CD14-positive monocyte (primary cell): ENCODE data around the gene LUZP2. TPM values are rescaled to one million over a fixed set of nuclear protein-coding genes. Genes with fewer than 3 reads are reported as not detected.

Experiments
- DNase-seq, 3 donors: peaks; one replicate each; pipeline ENCODE4 v3.0.0-alpha.2; 2011 to 2022
- H2AFZ ChIP-seq: 2 replicates; pipeline ENCODE4 v1.6.0; 2012; ENCODE audit warnings: mild to moderate bottlenecking, low read depth, low read length, inconsistent platforms; ENCODE audit not compliant: insufficient read depth, poor library complexity, severe bottlenecking
- H3K27ac ChIP-seq, 2 donors: 1 replicate in 1 of 2; 2 replicates in 1 of 2; pipeline ENCODE4 v1.5.1; 2012 to 2013; ENCODE audit warnings: low read length in 2 of 2, control low read depth in 1 of 2, inconsistent platforms in 1 of 2, low read depth in 1 of 2, mild to moderate bottlenecking in 1 of 2
- H3K27me3 ChIP-seq, 2 donors: one replicate each; pipeline versions ENCODE4 v1.6.0 to v1.6.1; 2011 to 2013; ENCODE audit warnings: low read length in 2 of 2; ENCODE audit not compliant: control insufficient read depth in 2 of 2, insufficient read depth in 2 of 2
- H3K36me3 ChIP-seq, 2 donors: replicated peaks in 1 of 2; 1 replicate in 1 of 2; 2 replicates in 1 of 2; pipeline versions ENCODE4 v1.5.1 to v1.6.1; 2012 to 2013; ENCODE audit warnings: low read length in 2 of 2, control low read depth in 1 of 2, inconsistent platforms in 1 of 2, mild to moderate bottlenecking in 1 of 2; ENCODE audit not compliant: insufficient read depth in 2 of 2, control insufficient read depth in 1 of 2
- H3K4me1 ChIP-seq, 2 donors: 1 replicate in 1 of 2; 2 replicates in 1 of 2; pipeline versions ENCODE4 v1.5.1 to v1.6.1; 2012 to 2013; ENCODE audit warnings: low read length in 2 of 2, control low read depth in 1 of 2, inconsistent platforms in 1 of 2, mild to moderate bottlenecking in 1 of 2, moderate library complexity in 1 of 2; ENCODE audit not compliant: insufficient read depth in 2 of 2, control insufficient read depth in 1 of 2
- H3K4me2 ChIP-seq: replicated peaks from 2 replicates; pipeline ENCODE3; 2012; ENCODE audit warnings: low read length, moderate library complexity, mild to moderate bottlenecking; ENCODE audit not compliant: poor library complexity, severe bottlenecking; ENCODE audit errors: extremely low read depth
- H3K4me3 ChIP-seq, 3 experiments: fragments of 200-600 bp in 1 of 3; sonication (generic) in 1 of 3; replicated peaks in 1 of 3; 1 replicate in 2 of 3; 2 replicates in 1 of 3; pipeline ENCODE4 v1.5.1; 2011 to 2013; ENCODE audit warnings: low read length in 3 of 3, mild to moderate bottlenecking in 3 of 3, control low read depth in 2 of 3, low read depth in 2 of 3, inconsistent platforms in 1 of 3, moderate library complexity in 1 of 3
- H3K79me2 ChIP-seq: 2 replicates; pipeline ENCODE4 v1.6.0; 2012; ENCODE audit warnings: mild to moderate bottlenecking, control low read depth, inconsistent platforms, low read length, moderate library complexity; ENCODE audit not compliant: insufficient read depth
- H3K9ac ChIP-seq: 2 replicates; pipeline ENCODE4 v1.6.0; 2017; ENCODE audit warnings: low read length, mild to moderate bottlenecking; ENCODE audit not compliant: insufficient read depth, poor library complexity, severe bottlenecking
- H3K9me3 ChIP-seq, 2 donors: replicated peaks in 1 of 2; 1 replicate in 1 of 2; 2 replicates in 1 of 2; pipeline versions ENCODE4 v1.5.1 to v1.6.1; 2012 to 2013; ENCODE audit warnings: low read length in 2 of 2, control low read depth in 1 of 2; ENCODE audit not compliant: control insufficient read depth in 1 of 2, insufficient read depth in 1 of 2
- H4K20me1 ChIP-seq: 2 replicates; pipeline ENCODE4 v1.6.0; 2012; ENCODE audit warnings: mild to moderate bottlenecking, low read length, control low read depth, moderate library complexity; ENCODE audit not compliant: insufficient read depth
- H3K27ac Mint-ChIP-seq, 7 donors: one replicate each; pipeline ENCODE4 v1.8.0; 2020; ENCODE audit warnings: mild to moderate bottlenecking in 7 of 7, mixed read lengths in 7 of 7, moderate library complexity in 6 of 7, inconsistent platforms in 2 of 7
- H3K27me3 Mint-ChIP-seq, 3 donors: one replicate each; pipeline ENCODE4 v1.8.0; 2021 to 2022; ENCODE audit warnings: low read depth in 3 of 3, mild to moderate bottlenecking in 3 of 3, mixed read lengths in 3 of 3, moderate library complexity in 3 of 3, inconsistent platforms in 1 of 3
- H3K36me3 Mint-ChIP-seq, 2 donors: one replicate each; pipeline ENCODE4 v1.8.0; 2020; ENCODE audit warnings: mixed read lengths in 2 of 2, inconsistent platforms in 1 of 2, mild to moderate bottlenecking in 1 of 2
- H3K4me1 Mint-ChIP-seq: one replicate; pipeline ENCODE4 v1.8.0; 2020; ENCODE audit warnings: mild to moderate bottlenecking, mixed read lengths
- H3K4me3 Mint-ChIP-seq, 2 donors: one replicate each; pipeline ENCODE4 v1.8.0; 2020; ENCODE audit warnings: mild to moderate bottlenecking in 2 of 2, mixed read lengths in 2 of 2, moderate library complexity in 1 of 2
- H3K9me3 Mint-ChIP-seq, 7 donors: one replicate each; pipeline ENCODE4 v1.8.0; 2020 to 2022; ENCODE audit warnings: mixed read lengths in 7 of 7, mild to moderate bottlenecking in 6 of 7, moderate library complexity in 6 of 7, inconsistent platforms in 2 of 7
- CTCF ChIP-seq: fragments of 200-600 bp; IDR thresholded peaks from one replicate; pipeline ENCODE4 v1.8.0; 2022; ENCODE audit warnings: antibody characterized with exemption, mild to moderate bottlenecking
- WGBS: methylation state at CpG from one replicate; pipeline ENCODE4 v1.1.5; 2013; ENCODE audit warnings: missing lambda C conversion rate; ENCODE audit not compliant: insufficient coverage; 5-methylcytosine and 5-hydroxymethylcytosine counted together
- intact Hi-C, 2 donors: fragments of 100-400 bp; cut with micrococcal nuclease; formaldehyde crosslinking; loops; one replicate each; pipeline versions ENCODE4 v1.15.0 to v1.15.1; 2023
- polyA plus RNA-seq, 3 donors: library from polyadenylated mRNA; depleted of rRNA in 1 of 3; unstranded in 2 of 3; stranded (reverse) in 1 of 3; fragments of 300-500 nt in 2 of 3; fragments of >200 nt in 1 of 3; fragmentation: Illumina TruSeq in 2 of 3; gene quantifications; 1 replicate in 2 of 3; 2 replicates in 1 of 3; pipeline ENCODE4 v1.2.3, GENCODE V29; 2012 to 2021

The LUZP2 gene
- polyA plus RNA-seq, 3 donors, result not detected

GRCh38 chr11:24819863-24820434, 323.1 kb downstream of the LUZP2 start:
- Mint-ChIP-seq H3K36me3 (no peaks in the 10 kb centered on the region), H3K9me3 (peaks cover 0 to 3% (median 0%) of the 10 kb centered on the region in 7 donors), H3K4me3 (no peak overlapping the region), H3K4me1 (peaks cover 3% of the 10 kb centered on the region), H3K27me3 (no peaks in the 10 kb centered on the region), H3K27ac (no peak overlapping the region)
- Histone ChIP-seq H4K20me1 (no peaks in the 10 kb centered on the region), H3K27ac (no peak overlapping the region), H3K9me3 (no peaks in the 10 kb centered on the region), H3K27me3 (no peaks in the 10 kb centered on the region), H3K4me1 (no peaks in the 10 kb centered on the region), H3K4me3 (no peak overlapping the region), H3K79me2 (no peaks in the 10 kb centered on the region), H3K4me2 (no peak overlapping the region), H3K36me3 (no peaks in the 10 kb centered on the region), H3K9ac (no peak overlapping the region), H2AFZ (no peak overlapping the region)
- intact Hi-C loops, result no loop called here
- DNase-seq, result no peak
- no peak for TF ChIP-seq CTCF
- WGBS, result 61% methylated on average over 3 of the region's 4 CpGs

GRCh38 chr11:24820541-24820940, 323.7 kb downstream of the LUZP2 start:
- DNase-seq, result no peak
- H3K9me3 ChIP-seq, result no peaks in the 10 kb centered on the region
- no peak overlapping the region for H3K27ac Mint-ChIP-seq
- no peaks in the 10 kb centered on the region for H3K79me2 ChIP-seq
- no peak overlapping the region for H3K27ac ChIP-seq
- peaks cover 0 to 6% (median 0%) of the 10 kb centered on the region in 7 donors for H3K9me3 Mint-ChIP-seq
- H3K36me3 ChIP-seq, result no peaks in the 10 kb centered on the region
- WGBS, result 40% methylated on average over 1 of the region's 1 CpG
- H3K36me3 Mint-ChIP-seq, result no peaks in the 10 kb centered on the region
- no peaks in the 10 kb centered on the region for H3K27me3 ChIP-seq
- H2AFZ ChIP-seq, result no peak overlapping the region
- H3K4me3 Mint-ChIP-seq, result no peak overlapping the region
- H3K4me3 ChIP-seq, result no peak overlapping the region
- no peaks in the 10 kb centered on the region for H3K4me1 ChIP-seq
- H3K27me3 Mint-ChIP-seq, result no peaks in the 10 kb centered on the region
- no peak for TF ChIP-seq CTCF
- no peak overlapping the region for H3K4me2 ChIP-seq
- peaks cover 3% of the 10 kb centered on the region for H3K4me1 Mint-ChIP-seq
- intact Hi-C loops, result no loop called here
- no peak overlapping the region for H3K9ac ChIP-seq
- no peaks in the 10 kb centered on the region for H4K20me1 ChIP-seq
